NCI-H1930 (cell line): ENCODE measurements around the gene GNRH2.
"Not testable (repeated sequence)": the region's sequence is repeated elsewhere in the genome, so short reads cannot be mapped to it uniquely, and the experiment has no call there.

Source experiments
- DNase-seq, 2 experiments: peaks; one replicate each; lab custom pipeline; 2025; lab: John Stamatoyannopoulos, UW

The GNRH2 gene

DNA sequence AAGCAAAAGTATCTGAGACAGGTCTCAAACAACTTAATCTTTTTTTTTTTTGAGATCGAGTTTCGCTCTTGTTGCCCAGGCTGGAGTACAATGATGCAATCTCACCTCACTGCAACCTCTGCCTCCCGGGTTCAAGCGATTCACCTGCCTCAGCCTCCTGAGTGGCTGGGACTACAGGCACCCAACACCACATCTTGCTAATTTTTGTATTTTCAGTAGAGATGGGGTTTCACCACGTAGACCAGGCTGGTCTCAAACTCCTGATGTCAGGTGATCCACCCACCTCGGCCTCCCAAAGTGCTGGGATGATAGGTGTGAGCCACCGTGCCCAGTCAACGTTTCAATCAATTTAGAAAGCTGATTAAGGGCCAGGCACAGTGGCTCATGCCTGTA is 29.8 kb downstream of the GNRH2 start:
- DNase-seq, result not testable (repeated sequence)

DNA sequence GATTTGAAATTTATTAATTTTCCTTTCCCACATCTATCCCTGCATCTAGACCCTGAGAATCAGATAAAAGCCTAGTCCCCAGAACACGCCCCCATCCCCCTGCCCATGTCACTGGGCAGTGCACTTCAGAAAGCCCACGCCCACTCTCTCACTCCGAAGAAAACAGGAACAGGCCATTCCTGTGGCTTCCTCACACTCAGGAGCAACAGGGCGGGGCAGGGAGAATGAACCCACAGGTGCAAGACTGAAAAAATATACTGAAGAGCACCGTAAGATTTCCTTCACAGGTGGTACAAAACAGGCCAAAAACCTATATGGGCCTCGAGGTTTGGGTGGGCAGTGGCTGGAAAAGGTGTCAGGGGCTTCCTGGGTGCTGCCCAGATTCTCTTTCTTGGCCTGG is 31.4 kb downstream of the GNRH2 start:
- DNase-seq, result no peak

DNA sequence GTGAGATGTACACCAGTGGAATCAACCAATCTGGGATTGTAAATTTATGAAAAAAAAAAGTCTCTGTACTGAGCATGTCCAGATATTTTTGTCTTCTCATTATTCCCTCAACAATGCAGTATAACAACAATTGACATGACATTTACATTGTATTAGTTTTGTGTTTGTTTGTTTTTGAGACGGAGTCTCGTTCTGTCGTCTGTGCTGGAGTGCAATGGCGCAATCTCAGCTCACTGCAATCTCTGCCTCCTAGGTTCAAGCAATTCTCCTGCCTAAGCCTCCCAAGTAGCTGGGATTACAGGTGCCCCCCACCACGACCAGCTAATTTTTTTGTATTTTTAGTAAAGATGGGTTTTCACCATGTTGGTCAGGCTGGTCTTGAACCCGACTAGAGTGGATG is 31.9 kb downstream of the GNRH2 start:
- not testable (repeated sequence) for DNase-seq

DNA sequence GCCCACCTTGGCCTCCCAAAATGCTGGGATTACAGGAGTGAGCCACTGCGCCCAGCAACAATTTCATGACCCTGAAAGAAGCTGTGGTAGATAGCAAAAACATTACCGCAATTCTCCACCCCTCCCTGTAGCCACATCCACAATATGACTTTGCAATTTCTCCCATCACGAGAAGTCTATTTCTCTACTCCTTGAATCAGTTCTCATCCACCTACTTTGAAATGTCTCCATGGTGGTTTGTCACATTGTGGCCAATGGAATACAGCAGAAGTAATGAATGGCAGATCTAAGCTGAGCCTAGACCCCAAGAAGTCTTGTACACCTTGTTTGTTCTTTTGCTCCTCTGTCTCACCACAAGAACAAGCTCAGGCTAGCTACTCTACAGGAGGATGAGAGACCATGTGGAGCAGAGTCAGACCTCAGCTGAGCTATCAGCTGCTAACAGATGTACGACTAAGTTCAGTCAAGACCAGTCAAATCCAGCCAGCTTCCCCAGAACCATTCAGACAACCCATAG is 34.3 kb downstream of the GNRH2 start:
- no peak for DNase-seq

DNA sequence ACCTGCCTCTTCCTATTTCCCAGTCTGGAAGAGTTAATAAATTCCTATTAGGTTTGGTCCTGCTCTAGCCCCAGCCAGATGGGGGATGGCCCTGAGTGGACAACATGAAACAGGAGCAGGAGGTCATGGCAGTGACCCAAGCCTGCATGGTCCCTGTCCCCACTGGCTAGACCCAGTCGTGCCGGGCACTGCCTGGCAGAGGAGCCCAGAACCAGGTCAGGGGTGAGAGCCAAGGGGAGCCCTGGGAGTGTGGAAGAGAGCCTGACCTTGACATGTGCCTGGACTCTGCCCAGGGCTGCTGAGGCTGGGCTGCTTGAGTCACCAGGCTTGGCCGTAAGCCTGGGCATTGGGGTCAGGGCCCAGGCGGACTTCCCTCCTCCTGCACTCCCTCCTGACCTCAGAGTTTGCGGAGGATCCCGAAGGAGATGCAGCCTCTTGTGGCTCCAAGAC is 37.5 kb downstream of the GNRH2 start:
- no peak for DNase-seq

DNA sequence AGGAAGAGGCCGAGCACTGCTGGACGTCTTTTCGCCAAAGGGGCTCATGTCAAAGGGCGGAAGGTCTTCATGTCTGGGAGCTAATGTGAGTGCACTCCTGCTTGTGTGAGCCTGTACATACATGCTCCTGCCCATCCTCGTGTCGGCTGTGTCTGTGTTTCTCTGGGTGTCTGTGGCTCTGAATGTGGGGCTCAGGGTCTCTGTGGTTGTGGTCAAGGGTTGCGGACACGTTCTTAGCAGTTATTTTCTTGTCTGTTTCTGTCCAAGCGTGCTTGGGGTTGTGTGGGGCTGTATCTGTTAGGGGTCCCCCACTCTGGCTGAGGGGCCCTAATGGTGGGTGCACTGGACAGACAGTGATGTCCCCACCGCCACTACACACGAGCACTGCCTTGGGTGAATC is 38.2 kb downstream of the GNRH2 start:
- no peak for DNase-seq

DNA sequence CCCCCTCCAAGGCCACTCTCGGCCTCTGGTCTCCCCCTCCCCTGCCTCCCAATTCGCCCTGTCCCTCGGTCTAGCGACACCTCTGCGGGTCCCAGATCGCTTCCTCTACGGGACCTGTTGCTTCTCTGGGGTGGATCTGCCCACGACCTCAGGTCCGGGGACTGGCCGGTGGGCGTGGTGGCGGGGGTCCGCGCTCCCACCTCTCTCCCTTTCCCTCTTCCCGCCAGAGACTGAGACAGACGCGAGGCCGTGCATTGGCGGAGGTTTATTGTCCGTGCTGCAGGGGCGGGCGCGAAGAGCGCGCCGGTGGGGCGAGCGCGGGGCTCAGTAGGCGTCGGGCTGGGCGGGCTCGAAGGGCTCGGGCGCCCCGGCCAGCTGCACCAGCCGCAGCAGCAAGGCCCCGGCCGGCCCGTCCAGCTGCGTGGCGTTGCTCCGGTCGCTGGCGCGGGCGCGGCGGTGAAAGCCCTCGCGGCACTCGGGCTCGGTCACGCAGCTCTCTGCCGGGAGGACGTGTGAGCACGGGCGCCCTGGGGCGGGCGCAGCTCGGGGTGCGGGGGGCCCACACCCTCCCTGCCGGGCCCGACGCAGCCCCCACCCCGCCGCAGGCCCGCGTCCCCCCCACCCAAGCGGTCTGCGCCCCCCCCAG is 39.0 kb downstream of the GNRH2 start:
- no peak for DNase-seq

DNA sequence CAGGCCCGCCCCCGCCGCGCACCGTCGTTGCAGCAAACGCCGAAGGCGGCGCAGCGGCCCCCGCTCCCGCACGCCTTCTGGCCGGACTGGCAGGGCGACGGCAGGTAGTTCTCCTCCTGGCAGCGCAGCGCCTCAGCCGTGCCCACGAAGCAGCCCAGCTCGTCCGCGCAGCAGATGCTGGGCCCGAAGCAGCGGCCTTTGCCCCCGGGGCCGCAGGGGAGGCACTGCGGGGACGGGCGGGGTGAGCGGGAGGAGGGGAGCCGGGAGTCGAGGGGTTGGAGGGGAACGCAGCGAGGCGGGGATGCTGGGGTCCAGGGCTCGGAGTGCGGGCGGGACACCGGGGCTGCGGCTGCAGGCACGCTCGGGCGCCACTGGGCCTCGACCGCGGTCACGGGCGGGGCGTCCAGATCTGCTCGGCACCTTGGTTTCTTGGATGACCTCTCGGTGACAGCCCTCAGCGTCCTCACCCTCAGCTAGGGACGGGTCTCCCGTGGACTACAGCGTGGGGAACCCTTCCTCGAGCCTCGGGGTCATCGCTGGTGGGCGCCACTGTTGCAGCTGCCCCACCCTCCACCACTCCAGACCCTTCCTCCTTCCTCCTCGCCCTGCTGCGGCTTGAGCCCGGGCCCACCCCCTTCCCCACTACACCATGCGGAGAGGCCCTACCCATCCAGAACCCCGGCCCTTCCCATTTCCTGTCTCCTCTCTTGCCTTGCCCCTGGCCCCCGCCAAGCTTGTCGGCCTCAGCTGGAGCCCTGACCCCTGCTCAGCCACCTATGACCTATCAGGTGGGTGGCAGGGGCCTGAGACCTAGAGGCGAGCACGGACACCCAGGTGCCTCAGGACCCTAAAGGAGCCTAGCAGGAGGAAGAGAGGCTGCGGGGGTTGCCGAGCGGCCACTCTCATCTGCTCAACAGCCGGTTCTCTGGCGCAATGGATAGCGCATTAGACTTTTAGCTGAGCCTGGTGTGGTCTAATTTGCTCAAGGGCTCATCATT is 39.8 kb downstream of the GNRH2 start:
- no peak for DNase-seq

DNA sequence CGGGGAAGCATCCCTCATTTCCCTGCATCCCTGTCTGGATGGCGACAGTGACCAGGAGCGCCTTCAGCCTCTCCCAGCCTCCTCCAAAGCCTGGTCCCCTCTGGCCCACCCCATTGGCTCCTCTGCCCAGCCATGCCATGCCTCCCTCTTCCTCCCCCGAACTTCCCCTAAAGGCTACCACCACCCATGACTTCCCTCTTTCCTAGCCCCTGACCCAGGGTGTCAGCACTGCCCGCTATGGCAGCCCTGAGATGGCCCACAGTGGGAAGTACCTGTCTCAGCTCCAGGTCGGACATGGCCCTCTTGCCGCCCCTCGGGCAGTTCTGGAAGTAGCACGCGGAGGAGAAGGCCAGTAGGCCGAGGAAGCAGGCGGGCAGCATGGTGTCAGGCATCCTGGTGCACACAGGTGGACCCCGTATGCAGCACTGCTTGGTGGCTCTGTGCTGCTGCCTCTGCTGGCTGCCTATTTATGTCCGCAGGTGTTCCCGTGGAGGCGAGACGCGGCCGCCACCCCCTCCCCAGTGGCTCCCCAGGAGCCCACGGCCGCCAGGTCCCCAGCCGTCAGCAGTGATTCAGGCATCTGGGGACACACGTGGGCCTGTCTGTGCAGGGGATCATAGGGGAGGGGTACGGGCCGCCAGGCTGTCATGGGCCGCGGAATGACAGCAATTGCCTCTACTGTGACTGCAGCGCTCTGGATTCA is 41.0 kb downstream of the GNRH2 start, which contains the start of gene AVP:
TSS of gene AVP (minus strand) at position 442 of the 703 bp plus-strand sequence. CDS start at position 392, 50 bp downstream.
- no peak for DNase-seq

DNA sequence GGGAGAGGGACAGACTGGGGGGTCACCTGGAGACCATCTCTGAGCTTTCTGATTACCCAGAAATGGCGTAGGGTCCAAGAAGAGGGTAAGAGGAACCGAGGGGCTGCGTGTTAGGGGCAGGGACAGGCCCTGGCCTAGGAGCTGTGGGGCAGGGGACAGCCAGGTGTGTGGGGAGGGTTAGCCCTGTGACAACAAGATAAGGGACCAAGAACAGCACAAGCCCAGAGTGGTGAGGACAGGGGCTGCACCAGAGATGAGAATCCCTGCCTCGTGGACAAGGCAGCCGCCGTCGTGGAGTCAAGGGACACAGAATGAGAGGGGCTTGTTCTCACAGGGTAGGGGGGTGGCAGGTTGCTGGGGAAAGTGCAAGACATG is 41.6 kb downstream of the GNRH2 start:
- DNase-seq, result no peak

DNA sequence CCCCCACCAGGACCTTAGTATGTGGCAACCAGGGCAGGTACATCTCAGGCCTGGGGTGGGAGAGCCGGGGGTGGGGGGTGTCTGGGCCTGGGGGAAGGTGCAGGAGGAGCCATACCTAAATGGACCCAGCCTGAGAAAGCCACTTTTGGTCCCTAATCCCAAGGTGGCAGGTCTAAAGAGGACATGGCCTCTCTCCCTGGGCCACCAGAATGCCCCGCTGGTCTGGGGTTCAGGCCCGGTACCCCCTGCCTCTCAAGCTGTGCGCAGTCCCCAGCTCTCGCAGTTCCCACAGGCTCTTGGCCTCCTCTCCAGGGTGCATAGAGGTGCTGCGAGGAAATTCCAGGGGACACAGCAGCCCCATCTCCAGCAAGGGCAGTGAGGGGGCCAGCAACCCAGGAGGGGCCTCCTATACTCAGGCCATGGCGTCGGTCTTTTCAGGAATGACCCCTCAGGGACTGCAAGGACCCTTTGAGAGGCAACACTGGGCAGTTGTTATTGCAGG is 42.2 kb downstream of the GNRH2 start:
- DNase-seq, result no peak

DNA sequence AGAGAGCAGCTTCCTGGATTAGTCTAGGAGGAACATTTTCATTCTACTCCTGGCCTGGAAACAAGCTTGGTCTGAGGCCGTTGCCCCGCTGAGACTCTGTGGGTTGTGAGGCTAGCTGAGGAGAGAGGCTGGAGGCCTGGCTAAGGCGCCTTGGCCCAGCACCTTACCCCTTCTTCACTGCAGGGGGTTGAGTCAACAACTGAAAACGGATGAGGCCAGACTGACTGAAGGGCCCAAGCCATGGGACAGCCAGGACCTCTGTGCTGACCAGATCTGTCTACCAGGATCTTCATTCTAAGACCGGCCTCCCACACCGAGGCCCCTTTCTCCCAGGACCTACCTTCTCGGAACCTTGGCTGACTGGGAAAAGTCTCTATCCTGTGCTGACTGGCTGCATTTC is 44.6 kb downstream of the GNRH2 start:
- DNase-seq, result no peak

DNA sequence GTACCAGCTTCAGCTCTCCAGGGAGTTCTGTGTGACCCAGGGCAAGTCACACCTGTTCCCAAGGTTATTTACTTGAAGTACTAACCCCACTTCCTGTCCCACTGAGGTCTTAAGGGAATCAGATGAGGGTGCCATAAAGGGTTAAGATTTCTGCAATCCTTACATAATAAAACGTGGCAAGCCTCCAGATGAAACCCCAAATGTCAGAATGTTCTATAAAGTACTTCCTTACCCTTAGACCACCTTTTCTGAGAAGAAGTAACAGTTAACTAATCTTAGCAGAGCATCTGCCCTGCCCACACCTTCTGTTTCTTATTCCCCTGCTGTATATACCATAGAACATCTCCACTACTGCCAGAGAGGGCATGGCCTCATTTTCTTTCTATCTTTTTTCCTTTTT is 47.1 kb downstream of the GNRH2 start:
- DNase-seq, result no peak

DNA sequence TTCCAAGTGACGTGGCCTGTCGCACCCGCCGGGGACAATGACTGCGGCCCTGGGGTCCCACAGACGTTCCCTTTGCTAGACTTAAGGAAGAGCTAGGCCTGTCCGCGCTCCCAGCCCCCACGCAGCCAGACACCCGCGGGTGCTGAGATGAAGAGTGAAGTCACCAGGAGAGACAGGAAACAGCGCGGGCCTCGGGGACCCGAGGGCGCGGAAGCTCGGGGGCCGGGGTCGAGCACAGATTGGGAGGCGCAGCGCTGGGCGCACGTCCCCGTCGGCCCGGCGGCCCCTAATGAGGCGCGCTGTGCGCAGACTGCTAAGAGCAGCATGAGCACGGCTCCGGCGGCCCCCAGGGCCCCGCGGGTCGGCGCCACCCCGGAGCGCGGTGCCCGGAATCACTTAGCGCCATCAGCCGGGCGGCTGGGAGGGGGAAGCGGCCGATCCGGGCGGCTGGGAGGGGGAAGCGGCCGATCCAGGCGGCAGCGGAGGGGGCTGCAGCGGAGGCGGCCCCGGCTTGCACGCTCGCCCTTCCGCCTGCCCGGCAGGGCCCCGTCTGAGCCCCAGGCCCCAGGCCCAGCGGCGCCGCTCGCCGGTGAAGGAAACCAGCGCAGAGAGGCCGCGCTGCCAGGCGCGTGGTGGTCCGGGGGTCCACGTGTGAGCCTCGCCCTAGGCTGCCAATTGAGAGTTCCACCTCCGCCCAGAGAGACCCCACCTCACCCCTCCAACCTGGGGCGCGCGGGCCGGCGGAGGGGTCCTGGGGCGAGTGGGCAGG is 49.4 kb downstream of the GNRH2 start:
- DNase-seq, result peak in 1 of 2 experiments; percentile 9

DNA sequence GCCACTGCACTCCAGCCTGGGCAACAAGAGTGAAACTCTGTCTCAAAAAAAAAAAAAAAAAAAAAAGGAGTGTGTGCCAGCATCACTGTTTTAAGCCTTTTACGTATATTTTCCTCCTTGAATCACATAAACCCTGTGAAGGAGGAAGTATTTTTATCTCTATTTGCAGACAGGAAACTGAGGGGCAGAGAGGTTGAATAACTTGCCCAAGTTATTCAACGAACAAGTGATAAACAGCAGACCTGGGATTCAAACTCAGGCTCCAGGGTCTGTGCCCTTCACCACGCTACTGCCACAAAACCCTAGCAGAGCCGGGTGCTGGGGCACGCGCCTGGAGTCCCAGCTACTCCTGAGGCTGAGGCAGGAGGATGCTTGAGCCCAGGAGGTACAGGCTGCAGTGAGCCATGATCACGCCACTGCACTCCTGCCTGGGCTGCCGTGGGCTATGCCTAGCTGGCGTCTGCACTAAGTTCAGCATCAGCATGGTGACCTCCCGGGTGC is 50.5 kb downstream of the GNRH2 start:
- DNase-seq, result no peak

DNA sequence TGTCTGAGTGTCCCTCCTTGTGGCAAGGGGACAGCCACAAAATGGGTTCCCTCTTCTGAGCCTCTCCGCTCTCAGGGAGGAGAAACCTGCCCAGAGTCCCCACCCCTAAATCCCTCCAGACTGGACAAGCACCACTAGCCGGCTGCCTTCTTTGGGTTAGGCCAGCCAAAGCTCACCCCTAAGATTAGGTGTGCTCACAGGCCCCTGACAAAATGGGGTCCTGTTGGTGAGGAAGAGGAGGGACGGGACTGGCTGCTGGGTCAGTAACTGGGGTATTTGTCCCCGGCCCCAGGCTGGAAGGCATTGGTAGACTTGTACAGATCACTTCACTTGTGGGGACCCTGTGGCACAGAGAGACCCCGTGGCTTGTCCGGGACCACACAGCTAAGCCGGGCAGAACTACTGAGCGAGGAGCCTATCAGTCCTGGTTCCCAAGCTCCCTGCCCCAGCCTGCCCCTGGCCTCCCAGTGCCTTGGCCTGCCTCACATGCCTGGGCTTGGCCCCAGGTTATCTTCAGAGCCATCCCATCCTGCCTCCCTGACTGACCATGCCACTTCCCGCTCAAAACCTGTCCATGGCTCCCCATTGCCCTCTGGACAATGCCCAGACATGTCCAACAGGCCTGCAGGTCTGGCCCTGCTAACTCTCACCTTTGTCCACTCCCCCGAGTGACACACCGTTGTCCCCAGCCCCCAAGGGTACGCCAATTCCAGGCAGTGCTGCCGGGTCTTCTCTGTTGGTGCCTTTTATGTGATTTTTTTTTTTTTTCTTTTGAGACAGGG is 51.6 kb downstream of the GNRH2 start:
- no peak for DNase-seq
